HG02870 (cell line): ENCODE results near the gene NRN1L.
A peak's percentile ranks its signal among the peaks of the same experiment; 100 is the strongest.
"Not testable (repeated sequence)": the region's sequence is repeated elsewhere in the genome, so short reads cannot be mapped to it uniquely, and the experiment has no call there.

Experiments used
- ATAC-seq: cut with Tn5 transposase; IDR thresholded peaks from one replicate; pipeline ENCODE4 v1.9.1; 2021; ENCODE audit warnings: mild to moderate bottlenecking, moderate library complexity; ENCODE audit not compliant: unreplicated experiment

The NRN1L gene

GRCh38 chr16:67884684-67885083 lies at the start of gene NRN1L:
Gene NRN1L, plus strand, starts transcription at chr16:67884885. Its CDS starts 19 bp downstream, at chr16:67884904.
- no peak for ATAC-seq

GRCh38 chr16:67837190-67837589 lies 47.5 kb upstream of the NRN1L start:
- ATAC-seq, result not testable (repeated sequence)

- ATAC-seq, result no peak
Measured at GRCh38 chr16:67837811-67838210, 46.9 kb upstream of the NRN1L start.

GRCh38 chr16:67841198-67841815 lies 43.4 kb upstream of the NRN1L start:
- ATAC-seq, result no peak

- peak; percentile 47 for ATAC-seq
Measured at GRCh38 chr16:67841816-67842508, 42.7 kb upstream of the NRN1L start, which contains the start of gene THAP11. Gene THAP11, plus strand, starts transcription at chr16:67842320. Its CDS starts 235 bp downstream, at chr16:67842555.

- ATAC-seq, result peak; percentile 14
Measured at GRCh38 chr16:67842509-67843342, 42.0 kb upstream of the NRN1L start.

GRCh38 chr16:67843343-67843765 lies 41.3 kb upstream of the NRN1L start:
- no peak for ATAC-seq

- no peak for ATAC-seq
Measured at GRCh38 chr16:67844497-67844896, 40.2 kb upstream of the NRN1L start.

- ATAC-seq, result no peak
Measured at GRCh38 chr16:67845291-67846062, 39.2 kb upstream of the NRN1L start.

- ATAC-seq, result no peak
Measured at GRCh38 chr16:67846063-67846319, 38.7 kb upstream of the NRN1L start.

GRCh38 chr16:67846320-67847063 lies 38.2 kb upstream of the NRN1L start, which contains the start of gene NUTF2:
Gene NUTF2, plus strand, starts transcription at chr16:67846933. Its CDS starts 18,198 bp downstream, at chr16:67865131.
- peak; percentile 49 for ATAC-seq

- ATAC-seq, result peak; percentile 26
Measured at GRCh38 chr16:67847064-67847861, 37.4 kb upstream of the NRN1L start, which contains the start of gene CENPT. Gene CENPT, minus strand, starts transcription at chr16:67847693. Its CDS starts 13,834 bp downstream, at chr16:67833859.

GRCh38 chr16:67848118-67848517 lies 36.6 kb upstream of the NRN1L start:
- no peak for ATAC-seq

- ATAC-seq, result no peak
Measured at GRCh38 chr16:67853670-67854069, 31.0 kb upstream of the NRN1L start.

- no peak for ATAC-seq
Measured at GRCh38 chr16:67855789-67856188, 28.9 kb upstream of the NRN1L start.

GRCh38 chr16:67856927-67857546 lies 27.6 kb upstream of the NRN1L start:
- ATAC-seq, result no peak

- no peak for ATAC-seq
Measured at GRCh38 chr16:67857547-67858233, 27.0 kb upstream of the NRN1L start.

- ATAC-seq, result no peak
Measured at GRCh38 chr16:67858500-67858899, 26.2 kb upstream of the NRN1L start.
